Stimulated activated CD8-positive, alpha-beta memory T cell treated with anti-CD3 and anti-CD28 coated beads, Interleukin-2, amount 100 ng/mL, for 48 hours (primary cell): ENCODE measurements around the gene DPEP2NB.
"Not testable (repeated sequence)": the region's sequence is repeated elsewhere in the genome, so short reads cannot be mapped to it uniquely, and the experiment has no call there.

Experiments used
- DNase-seq, 2 donors: peaks; one replicate each; pipeline ENCODE4 v3.0.0-alpha.2; 2020; ENCODE audit warnings: low read depth in 2 of 2

The DPEP2NB gene, protein sequence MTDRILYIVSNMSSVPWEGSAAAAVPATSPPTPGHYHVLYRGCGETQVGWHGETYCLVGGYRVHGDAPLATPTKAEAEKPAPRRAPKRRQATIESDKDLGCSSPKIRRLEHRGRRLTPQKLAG

DNA sequence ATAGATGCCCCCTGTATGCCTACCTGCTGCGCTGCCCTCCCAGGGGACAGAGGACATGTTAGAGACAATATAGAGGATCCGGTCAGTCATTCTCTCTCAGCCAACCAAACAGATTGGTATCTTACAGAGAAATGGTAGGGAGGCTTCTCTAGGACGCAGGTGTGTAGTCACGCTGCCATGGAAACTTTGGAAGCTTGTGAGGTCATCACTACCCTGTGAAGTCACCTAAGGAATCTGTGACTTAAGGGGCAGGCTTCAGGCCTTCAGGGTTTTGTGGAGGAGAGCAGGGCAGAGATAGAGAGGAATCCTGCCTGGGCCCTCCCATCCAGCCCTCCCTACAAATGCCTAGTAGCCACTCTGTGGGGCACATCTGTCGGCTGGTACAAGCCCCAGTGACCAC, at the start of gene DPEP2NB:
TSS of gene DPEP2NB (minus strand) at position 231 of the 400 bp plus-strand sequence. CDS start at position 90, 141 bp downstream.
- DNase-seq = no peak

DNA sequence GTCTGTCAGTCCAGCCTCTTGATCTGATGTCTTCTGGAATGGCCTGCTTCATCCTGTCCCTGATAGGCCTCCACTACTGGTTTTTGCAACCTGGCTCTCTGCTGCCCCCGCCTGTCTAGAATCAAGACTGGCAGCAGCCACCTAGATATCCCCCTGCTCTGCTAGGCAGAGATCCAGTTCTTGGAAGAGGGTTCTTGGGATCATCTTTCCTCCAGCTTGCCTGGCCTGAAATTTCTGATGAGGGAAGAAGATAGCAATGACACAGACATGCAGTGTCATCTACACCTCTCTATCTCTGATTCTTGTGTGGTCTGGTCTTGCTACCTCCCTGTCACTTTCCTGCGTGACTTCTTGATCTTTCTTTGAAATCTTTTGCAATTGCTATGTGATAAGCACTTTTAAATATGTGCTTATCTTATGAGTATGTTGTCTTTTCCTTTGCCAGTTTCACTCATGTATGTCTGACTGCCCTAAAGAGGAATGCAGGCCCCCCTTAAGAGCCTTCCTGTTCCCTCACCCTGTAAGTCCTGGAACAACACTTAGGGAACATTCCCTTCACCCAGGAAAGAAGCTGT, 49.2 kb upstream of the DPEP2NB start:
- peak; percentile 43 to 57 for DNase-seq

DNA sequence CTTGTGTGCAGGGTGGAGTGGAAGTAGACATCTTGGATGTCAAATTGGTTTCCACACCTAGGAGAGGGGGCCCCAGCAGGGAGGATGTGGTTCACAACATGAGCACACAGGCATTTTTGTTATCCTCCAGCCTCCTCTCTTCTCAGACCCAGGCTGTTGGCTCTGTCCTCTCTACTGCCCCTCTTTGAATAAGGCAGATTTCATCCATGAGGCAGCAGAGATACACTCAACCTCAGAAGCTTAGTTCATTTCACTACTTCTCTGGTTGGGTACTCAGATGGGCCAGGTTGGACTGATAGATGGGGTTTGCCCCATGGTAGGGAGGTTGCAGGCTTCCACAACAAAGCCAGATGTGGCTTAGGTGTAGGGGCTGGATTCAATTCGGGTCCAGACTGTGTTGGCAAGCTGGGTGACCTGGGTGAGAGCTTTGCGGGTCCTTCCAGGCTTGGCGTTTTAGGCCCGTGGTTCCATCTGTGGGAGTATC, 47.2 kb upstream of the DPEP2NB start:
- DNase-seq = no peak

DNA sequence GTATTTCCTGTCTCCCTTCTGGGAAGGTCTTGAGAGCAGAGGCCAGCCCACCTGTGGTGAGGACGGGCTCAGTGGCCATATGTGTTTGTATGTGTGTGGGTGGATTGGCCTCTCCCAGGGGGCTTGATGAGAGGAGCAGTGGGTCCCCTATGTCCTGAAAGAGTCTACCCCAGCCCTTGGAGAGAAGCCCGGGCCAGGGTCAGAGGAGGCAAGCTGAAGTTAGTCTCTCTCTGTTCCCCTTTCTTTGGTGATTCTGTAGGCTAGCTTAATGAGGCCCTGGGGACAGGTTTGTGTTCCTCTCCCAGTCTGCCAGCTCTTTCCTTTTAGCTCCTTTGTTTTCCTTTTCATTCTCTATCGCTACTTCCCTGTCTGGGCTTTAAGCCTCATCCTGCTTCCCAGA, 45.7 kb upstream of the DPEP2NB start:
- no peak for DNase-seq

DNA sequence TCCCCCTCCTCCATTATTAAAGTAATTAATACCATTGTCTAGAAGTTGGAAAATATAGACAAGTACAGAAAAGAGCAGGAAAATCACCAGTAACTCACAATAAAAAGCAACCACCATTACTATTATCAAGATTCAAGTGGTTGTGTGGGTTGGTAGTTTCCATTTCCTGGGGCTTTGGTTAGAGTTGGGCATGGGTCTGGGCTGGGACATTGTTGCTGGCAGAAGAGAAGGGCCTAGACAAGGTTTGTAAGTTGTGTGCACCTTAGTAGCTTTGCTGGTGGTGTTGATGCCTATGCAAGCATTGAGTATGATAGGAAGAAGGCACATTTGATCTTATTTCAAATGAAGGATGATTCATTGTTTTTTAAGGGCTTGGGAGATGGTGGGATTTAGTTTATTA, 44.1 kb upstream of the DPEP2NB start:
- no peak for DNase-seq

DNA sequence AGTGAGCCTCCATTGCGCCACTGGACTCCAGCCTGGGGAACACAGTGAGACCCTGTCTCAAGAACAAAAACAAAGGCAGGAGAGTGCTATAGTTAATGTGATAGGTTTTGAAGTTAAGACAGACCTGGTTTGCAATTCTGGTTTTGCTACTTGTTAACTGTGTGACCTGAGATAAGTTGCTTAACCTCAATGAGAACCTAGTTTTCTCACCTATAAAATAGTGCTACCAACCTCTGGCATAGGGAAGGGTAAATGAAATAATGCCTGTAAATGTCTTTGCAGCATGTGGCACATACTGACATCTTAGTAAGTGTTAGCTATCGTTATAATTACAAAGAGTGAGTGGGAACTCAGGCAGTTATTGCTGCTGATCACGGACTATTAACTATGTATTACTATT, 39.7 kb upstream of the DPEP2NB start:
- DNase-seq = no peak

DNA sequence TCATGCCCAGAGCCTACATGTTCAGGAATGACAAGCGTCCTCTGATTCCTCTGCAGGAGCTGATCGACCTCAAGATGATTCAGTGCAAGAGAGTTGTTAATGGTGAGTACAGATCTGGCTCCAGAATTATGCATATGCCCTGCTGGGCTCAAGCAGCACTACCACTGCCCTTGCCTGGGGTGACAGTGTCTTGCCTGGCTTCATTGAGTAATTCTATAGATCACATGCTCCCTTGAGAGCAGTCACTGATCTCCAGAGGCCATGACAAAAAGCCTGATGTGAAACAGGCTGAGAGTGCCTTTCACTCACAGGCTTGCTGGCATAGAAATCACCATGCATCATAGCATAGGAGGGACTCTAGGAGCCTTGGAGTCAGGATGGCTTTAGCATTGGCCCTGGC, 33.7 kb upstream of the DPEP2NB start:
- no peak for DNase-seq

DNA sequence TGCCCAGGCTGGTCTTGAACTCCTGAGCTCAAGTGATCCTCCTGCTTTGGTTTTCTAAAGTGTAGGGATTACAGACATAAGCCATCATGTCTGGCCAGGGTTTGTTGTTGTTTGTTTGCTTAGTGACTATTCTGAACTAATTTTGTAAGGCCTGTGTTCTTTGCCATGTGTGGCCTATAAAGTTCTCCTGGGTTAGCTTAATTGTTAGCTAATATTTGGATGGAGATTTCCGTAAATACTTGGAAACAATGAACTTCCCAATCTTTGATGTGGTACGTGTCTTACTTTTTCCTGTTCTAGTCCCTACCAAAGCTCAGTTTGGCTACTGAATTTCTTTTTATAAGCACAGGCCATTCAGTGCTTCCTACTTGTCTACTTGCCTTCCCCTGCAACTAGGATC, 32.3 kb upstream of the DPEP2NB start:
- DNase-seq = no peak

DNA sequence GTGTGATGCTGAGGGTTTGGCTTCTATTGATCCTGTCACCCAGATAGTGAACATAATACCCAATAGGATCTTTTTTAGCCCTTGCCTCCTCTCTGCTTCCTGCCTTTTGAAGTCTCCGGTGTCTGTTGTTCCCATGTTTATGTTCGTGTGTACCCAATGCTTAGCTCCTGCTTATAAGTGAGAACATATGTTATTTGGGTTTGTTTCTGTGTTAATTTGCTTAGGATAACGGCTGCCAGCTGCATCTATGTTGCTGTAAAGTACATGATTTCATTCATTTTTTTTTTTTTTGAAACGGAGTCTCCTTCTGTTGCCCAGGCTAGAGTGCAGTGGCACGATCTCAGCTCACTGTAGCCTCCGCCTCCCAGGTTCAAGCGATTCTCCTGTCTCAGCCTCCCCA, 30.4 kb upstream of the DPEP2NB start:
- no peak for DNase-seq

DNA sequence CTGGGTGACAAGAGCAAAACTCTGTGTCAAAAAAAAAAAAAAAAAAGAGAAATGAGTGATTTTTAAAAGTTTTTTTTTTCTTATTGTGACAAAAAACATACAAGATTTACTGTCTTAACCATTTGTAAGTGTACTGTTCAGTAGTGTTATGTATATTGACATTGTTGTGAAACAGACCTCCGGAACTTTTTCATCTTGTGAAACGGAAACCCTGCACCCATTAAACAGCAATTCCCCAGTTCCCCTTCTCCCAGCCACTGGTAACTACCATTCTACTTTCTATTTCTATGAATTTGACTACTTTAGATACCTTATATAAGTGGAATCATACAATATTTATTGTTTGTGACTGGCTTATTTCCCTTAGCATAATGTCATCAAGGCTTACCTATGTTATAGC, 26.1 kb upstream of the DPEP2NB start:
- DNase-seq = no peak

DNA sequence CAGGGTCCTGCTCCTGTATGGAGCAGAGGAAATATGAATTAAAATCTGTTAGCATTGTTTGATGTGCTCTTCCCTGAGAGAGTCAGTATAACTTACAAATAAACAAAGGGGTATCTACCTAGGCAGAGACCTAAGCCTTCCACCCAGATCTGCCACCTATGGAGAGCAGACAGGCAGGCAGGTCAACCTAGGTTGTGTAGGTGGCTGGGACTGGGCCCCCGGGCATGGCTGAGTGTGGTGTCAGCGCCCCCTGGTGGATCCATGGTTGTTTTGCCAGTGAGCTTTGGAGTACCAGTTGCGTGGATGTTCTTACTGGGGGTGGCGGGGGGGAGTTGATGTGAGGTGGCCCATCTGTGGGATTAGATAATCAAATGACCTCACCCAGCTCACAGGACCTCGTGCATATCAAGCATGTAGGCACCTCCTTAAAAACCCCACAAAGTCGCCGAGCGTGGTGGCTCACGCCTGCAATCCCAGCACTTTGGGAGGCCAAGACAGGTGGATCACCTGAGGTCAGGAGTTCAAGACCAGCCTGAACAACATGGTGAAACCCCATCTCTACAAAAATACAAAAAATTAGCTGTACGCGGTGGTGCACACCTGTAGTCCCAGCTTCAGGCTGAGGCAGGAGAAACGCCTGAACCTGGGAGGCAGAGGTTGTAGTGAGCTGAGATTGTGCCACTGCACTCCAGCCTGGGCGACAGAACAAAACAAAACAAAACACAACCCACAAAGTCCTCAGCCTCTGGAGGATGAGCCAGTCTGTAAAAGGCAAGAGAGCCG, 25.0 kb upstream of the DPEP2NB start:
- peak; percentile 81 to 84 for DNase-seq

DNA sequence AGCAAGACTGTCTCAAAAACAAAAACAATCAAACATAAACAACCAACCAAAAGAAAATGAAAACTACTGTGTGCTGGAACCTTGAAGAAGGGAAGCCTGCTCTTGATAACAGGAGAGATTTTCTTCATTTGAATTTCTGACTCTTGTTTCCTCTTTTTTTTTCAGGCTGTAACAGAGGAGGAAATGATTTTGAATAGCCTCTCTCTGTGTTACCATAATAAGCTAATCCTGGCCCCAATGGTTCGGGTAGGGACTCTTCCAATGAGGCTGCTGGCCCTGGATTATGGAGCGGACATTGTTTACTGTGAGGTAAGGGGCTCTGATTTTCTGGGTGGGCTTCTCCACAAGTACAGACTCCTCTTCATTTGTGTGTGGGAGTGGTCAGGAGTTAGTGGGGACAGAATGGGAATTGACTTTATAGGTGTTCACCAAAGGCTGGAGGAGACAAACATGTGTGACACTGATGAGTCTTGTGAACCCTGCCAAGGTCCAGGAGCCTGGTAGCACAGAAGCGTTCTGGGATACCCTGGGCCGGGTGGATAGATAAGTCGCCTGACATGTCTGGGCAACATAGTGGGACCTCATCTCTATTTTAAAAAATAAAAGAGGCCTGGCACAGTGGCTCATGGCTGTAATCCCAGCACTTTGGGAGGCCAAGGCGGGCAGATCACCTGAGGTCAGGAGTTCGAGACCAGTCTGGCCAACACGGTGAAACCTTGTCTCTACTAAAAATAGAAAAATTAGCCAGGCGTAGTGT, 22.3 kb upstream of the DPEP2NB start:
- DNase-seq = no peak

DNA sequence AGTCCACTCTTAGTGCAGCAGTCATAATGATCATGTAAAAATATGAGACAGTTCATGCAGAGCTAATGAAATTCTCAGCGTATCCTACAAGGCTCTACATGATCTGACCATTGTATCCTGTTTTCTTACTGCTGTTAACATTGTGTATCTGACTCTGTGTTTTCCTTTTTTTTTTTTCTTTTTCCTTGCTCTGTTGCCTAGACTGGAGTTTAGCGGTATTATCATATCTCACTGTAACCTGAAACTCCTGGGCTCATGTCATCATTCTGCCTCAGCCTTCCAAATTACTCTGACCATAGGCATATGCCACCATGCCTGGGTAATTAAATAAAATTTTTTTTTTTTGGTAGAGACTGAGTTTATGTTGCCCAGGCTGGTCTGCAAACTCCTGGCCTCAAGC, 19.5 kb upstream of the DPEP2NB start:
- DNase-seq = no peak

DNA sequence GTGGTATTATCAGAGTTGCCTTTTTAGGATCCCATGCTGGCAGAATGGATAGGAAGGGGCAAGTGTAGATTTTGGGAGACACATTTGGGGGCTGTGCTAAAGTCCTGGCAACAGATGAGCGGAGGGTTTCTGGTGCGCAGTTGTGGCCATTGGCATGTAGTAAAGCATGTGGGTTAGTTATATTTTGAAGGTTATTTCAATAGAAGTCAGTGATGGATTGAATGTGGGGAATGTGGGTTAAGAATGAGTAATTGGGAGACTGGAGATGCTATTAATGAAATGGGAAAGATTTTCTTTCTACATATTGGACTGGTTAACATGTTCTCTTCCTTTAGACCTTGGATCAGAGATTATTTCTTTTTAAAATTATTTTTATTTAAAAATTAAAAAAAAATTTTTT, 17.4 kb upstream of the DPEP2NB start:
- DNase-seq = no peak

DNA sequence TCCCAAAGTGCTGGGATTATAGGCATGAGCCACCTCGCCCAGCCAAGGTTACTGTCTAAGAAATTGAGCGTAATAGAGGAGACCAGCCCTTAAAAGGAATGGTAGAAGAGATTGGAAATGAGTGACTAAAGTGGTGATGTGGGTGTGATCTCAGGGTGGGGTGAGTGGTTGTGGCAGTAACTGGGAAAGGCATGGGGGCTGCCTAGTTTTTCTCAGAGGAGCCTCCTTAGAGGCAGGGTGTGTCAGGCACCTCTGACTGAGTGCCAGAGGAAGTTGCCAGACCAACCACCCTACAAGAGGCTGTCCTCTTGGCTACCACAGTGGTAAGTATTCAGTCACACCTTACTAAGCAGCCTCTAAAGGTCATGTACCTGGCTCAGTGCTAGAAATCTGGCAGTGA, 16.2 kb upstream of the DPEP2NB start:
- DNase-seq = no peak

DNA sequence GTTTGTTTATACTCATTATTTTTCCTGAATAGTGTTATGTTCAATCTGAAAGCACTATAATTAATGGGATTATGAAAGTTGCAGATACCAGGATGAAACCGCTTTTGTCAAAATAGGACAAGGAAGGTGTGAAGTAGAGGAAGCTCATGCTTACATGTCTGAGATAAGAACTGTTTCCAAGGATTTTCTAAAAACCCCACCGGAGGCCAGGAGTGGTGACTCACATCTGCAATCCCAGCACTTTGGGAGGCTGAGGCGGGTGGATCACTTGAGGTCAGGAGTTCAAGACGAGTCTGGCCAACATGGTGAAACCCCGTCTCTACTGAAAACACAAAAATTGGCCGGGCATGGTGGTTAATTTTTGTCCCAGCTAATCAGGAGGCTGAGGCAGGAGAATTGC, 14.4 kb upstream of the DPEP2NB start:
- not testable (repeated sequence) for DNase-seq

DNA sequence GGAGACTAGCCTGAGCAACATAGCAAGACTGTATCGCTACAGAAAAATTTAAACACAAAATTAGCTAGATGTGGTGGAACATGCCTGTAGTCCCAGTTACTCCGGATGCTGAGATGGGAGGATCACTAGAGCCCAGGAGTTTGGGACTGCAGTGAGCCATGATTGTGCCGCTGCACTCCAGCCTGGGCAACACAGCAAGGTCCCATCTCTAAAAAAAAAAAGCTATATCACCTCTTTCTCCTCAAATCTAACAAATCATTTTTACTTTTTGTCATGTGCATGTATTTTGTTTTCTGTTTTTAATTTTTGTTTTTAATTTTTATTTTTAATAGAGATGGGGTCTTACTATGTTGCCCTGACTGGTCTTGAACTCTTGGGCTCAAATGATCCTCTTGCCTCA, 13.3 kb upstream of the DPEP2NB start:
- no peak for DNase-seq

DNA sequence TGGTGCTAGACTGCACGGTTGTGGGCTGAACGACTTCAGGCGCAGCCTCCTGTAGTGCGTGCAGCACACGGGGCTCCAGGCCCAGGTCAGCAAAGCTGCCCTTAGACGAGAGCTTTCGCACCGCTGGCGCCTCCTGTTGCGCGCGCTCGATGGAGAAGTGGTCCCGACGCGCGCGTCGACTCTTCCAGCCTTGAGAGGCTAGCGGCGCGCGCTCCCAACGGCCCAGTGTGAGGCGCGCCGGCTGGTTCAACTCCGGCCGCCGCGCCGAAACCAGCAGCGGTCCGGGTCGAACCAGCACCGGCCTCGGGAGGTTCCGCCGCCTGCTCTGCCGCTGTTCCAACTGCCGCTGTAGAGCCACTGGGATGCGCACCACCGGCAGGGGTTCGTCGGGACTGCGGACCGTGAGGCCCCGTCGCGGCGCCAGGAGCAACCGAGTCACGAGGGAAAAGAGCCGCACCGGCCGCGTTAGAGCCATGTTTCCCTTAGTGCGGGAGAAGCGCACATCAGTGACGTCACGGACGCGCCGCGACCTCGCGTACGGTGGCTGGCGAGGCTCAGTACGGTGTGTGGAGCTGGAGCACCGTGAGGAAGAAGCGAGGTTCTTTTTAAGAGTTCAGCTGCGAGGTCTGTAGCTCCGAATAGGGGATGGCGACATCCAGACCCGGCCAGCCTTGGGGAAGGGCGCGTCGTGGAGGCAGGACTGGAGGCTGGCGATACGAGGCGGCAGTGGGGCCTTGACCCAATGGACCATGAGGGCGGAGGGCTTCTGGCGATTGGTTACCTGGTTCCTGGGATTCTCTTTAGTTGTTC, 7.2 kb upstream of the DPEP2NB start, which contains the start of the genes DDX28 and DUS2:
TSS of gene DDX28 (minus strand) at position 505 of the 810 bp plus-strand sequence. CDS start at position 475, 30 bp downstream.
TSS of gene DUS2 (plus strand) at position 557 of the 810 bp plus-strand sequence. CDS start 14,740 bp downstream, outside the sequence.
- DNase-seq = peak; percentile 87 to 92

DNA sequence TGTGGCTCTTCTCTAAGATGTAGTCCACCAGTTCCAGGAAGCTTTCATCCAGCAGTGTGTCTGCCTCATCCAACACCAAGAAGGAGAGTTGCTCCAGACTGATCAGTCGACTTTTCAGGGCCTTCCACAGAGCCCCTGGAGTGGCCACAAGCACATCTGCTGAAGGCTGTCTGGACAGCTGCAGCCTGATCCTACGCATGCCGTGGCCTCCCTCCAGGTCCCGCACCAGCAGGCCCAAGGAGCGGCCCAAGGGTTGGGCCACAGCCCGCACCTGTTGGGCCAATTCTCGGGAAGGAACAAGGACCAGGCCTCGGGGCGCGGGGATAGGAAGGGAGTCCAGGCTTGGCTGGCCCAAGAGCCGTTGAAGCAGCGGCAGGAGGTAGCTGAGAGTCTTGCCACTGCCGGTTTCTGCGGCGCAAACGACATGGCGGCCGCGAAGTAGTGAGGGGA, 6.6 kb upstream of the DPEP2NB start:
- no peak for DNase-seq

DNA sequence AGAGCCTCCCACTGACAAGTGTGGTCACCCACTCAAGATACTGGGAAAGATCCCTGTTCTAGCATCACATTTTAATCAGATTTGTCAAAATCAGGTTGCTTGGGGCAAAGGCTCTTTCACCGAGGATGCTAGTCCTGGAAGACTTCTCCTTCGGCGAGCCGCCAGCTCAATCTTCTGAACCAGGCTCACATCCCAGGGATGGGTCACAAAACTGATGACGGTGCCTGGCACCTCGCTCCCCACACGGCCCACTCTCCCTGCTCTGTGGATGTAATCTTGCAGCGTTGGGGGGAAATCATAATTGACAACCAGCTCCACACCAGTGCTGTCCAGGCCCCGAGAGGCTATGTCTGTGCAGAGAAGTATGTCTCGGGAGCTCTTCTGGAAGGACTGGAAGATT, 5.8 kb upstream of the DPEP2NB start:
- no peak for DNase-seq

DNA sequence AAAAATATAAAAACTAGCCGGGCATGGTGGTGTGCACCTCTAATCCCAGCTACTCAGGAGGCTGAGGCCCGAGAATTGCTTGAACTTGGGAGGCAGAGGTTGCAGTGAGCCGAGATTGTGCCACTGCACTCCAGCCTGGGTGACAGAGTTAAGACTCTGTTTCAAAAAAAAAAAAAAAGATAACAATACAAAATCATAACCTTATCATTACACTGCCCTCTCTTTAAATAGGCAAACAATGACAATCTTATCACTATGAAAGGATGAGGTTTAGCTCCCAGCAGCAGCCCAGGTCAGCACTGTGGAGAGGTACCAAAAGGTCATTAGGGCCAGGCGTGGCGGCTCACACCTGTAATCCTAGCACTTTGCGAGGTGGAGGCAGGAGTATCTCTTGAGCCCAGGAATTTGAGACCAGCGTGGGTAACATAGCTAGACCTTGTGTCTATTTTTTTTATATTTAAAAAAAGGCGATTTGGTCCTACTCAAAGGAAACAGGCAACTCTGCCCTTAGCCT, 3.5 kb upstream of the DPEP2NB start:
- DNase-seq = no peak
